ENCODE results near the gene MECP2.
A peak's percentile ranks its signal among the peaks of the same experiment; 100 is the strongest.
"Not testable (repeated sequence)": the region's sequence is repeated elsewhere in the genome, so short reads cannot be mapped to it uniquely, and the experiment has no call there.

MECP2 gene

GRCh38 chrX:154014429-154015380, 82.8 kb downstream of the MECP2 start:
- no peak for DNase-seq

- DNase-seq = peak; percentile 42
These were observed 83.7 kb downstream of the MECP2 start for GRCh38 chrX:154013614-154014360.

- DNase-seq = no peak
These were observed 84.5 kb downstream of the MECP2 start for GRCh38 chrX:154013001-154013421.

GRCh38 chrX:154012336-154012991, 85.1 kb downstream of the MECP2 start:
- DNase-seq = no peak

- no peak for DNase-seq
These were observed 85.9 kb downstream of the MECP2 start for GRCh38 chrX:154011376-154012335.

GRCh38 chrX:154010330-154011087, 87.0 kb downstream of the MECP2 start:
- peak; percentile 84 for DNase-seq

- DNase-seq = no peak
These were observed 89.0 kb downstream of the MECP2 start for GRCh38 chrX:154008521-154008920.

GRCh38 chrX:154006947-154007346, 90.6 kb downstream of the MECP2 start:
- no peak for DNase-seq

- DNase-seq = no peak
These were observed 93.2 kb downstream of the MECP2 start for GRCh38 chrX:154004315-154004714.

- peak; percentile 74 for DNase-seq
These were observed 95.2 kb downstream of the MECP2 start for GRCh38 chrX:154002215-154002719.

- no peak for DNase-seq
These were observed 97.5 kb downstream of the MECP2 start for GRCh38 chrX:154000051-154000450.

- DNase-seq = no peak
These were observed 98.0 kb downstream of the MECP2 start for GRCh38 chrX:153999359-154000037.

- no peak for DNase-seq
These were observed 102.0 kb downstream of the MECP2 start for GRCh38 chrX:153995504-153995903.

- DNase-seq = not testable (repeated sequence)
These were observed 103.1 kb downstream of the MECP2 start for GRCh38 chrX:153994398-153994797.

- DNase-seq = no peak
These were observed 103.5 kb downstream of the MECP2 start for GRCh38 chrX:153993978-153994377.

GRCh38 chrX:153993079-153993478, 104.4 kb downstream of the MECP2 start:
- DNase-seq = no peak

GRCh38 chrX:153992180-153992579, 105.3 kb downstream of the MECP2 start:
- peak; percentile 54 for DNase-seq

GRCh38 chrX:153991013-153991580, 106.4 kb downstream of the MECP2 start:
- DNase-seq = no peak

GRCh38 chrX:153989973-153990655, 107.4 kb downstream of the MECP2 start:
- DNase-seq = no peak

All from suppressor macrophage treated with lipopolysaccharide for 4 hours (primary cell).